Panc1 (cell line): ENCODE measurements around the gene TSPAN5.

Experiments used
- CTCF ChIP-seq: fragments of 450-650 bp; IDR thresholded peaks from 2 replicates; pipeline ENCODE4 v1.5.1; 2017; ENCODE audit warnings: mild to moderate bottlenecking
- REST ChIP-seq, 2 experiments: IDR thresholded peaks; 2 replicates each; pipeline ENCODE4 v1.6.1; 2011 to 2012; ENCODE audit warnings: low read depth in 2 of 2, control low read depth in 1 of 2, low read length in 1 of 2, mild to moderate bottlenecking in 1 of 2, moderate library complexity in 1 of 2; ENCODE audit not compliant: insufficient read depth in 1 of 2

DNA sequence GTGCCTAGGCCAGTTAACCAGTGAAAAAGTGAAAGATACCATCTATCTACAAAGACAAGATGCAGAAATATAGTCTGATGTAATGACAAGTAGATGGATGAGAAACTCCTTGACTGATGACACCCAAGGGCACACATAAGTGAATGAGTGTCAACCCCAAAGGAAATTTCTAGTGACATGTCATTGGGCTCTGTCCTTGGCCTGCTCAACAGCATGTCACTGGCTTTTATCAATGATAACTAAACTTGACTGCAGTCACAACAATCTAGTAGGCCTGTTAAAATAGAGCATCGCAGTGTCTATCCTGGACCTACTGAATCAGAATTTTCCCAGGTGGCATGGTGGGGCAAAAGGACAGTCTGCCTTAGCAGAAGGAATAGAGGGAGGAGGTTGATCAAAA lies 155.8 kb downstream of the TSPAN5 start:
- TF ChIP-seq CTCF (no peak), REST (IDR thresholded peaks at IDR 0.05; ENCODE audit: insufficient read depth in 1 of 2, low read depth in 2 of 2, low read length in 1 of 2) (no peak)
